HG03342 (cell line): ENCODE measurements around the gene FBXO10.
"Not testable (repeated sequence)": the region's sequence is repeated elsewhere in the genome, so short reads cannot be mapped to it uniquely, and the experiment has no call there.

Source experiments
- ATAC-seq: cut with Tn5 transposase; IDR thresholded peaks from one replicate; pipeline ENCODE4 v1.9.1; 2021; ENCODE audit warnings: mild to moderate bottlenecking, moderate library complexity; ENCODE audit not compliant: unreplicated experiment

The FBXO10 gene

DNA sequence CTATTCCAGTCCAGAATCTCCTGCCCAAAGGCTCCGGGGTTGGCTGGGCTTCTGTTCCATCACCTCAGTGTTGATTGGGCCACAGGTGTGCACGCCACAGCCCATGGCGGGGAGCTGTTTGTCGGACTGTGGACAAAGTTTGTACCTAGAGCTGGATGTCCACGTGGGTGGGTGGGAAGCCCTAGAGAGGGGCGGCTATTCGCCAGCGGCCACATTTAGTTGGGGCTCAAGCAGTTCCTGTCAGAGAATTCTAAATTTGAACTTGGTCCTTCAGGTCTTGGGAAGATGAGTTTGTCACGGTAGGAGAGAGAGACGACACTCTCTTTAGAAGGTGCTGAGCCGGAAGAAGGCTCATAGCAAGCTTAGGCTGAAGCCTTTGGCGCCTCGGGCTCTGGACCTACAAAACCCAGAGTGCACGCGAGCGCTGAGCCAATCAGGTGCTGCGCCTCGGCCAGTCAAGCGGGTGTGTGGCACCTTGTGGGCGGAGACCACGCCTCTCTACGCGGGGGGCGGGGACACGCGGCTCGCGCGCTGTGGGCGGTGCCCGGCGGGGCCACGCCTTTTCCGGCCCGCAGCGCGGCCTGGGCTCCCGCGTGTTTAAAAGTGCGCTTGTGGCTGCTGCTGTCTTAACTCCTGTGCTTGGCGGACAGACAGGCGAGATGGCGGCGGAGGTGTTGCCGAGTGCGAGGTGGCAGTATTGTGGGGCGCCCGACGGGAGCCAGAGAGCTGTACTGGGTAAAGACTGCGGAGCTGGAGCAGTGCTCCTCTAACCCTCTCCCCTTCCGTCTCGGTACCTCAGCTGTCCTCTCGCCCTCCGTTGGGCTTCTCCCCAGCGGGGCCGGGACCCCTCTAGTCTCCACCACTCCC lies 90.6 kb downstream of the FBXO10 start, which contains the start of gene POLR1E:
POLR1E (plus strand) TSS at position 560 of the 867 bp plus-strand sequence; CDS start at position 660, 100 bp downstream.
- ATAC-seq = peak; percentile 93

GRCh38 chr9:37480759-37481158 lies 95.4 kb downstream of the FBXO10 start:
- no peak for ATAC-seq

DNA sequence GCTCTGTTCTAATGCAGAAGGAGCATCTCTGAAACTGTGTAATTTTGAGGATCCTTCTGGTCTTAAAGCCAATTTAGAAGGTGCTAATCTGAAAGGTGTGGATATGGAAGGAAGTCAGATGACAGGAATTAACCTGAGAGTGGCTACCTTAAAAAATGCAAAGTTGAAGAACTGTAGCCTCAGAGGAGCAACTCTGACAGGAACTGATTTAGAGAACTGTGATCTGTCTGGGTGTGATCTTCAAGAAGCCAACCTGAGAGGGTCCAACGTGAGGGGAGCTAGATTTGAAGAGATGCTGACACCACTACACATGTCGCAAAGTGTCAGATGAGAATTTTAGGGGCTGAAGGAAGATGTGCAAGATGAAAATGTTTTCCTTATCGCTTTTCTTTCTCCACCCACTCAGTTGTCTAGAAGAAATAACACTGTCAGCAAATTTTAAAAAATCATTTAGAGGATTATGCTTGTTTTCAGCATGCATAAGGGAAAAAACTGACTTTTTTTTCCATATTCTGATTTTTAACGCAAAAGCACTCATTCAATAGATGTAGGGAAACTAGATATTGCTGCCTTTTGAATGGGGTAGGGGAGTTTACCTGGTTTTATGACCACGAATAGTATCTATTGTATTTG lies 98.1 kb downstream of the FBXO10 start:
- ATAC-seq = not testable (repeated sequence)

DNA sequence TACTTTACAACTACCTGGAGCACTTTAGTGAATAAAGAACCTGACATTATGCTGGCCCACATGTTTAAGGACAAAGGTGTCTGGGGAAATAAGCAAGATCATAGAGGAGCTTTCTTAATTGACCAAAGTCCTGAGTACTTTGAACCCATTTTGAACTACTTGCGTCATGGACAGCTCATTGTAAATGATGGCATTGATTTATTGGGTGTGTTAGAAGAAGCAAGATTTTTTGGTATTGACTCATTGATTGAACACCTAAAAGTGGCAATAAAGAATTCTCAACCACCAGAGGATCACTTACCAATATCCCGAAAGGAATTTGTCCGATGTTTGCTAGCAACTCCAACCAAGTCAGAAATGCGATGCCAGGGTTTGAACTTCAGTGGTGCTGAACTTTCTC lies 98.7 kb downstream of the FBXO10 start:
- not testable (repeated sequence) for ATAC-seq

DNA sequence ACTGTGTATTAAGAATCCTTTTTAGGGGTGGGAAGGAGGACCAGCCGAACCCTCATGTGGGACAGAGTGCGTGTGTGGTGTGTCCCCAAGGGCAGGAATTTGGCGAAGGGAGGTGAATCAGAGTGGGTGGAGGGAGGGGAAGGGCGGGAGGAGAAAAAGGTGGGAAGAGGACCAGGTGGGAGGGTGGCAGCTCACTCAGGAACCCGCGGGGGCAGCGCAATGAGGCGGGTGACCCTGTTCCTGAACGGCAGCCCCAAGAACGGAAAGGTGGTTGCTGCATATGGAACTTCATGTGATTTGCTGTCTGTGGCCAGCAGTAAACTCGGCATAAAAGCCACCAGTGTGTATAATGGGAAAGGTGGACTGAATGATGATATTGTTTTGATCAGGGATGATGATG lies 99.2 kb downstream of the FBXO10 start:
- no peak for ATAC-seq

DNA sequence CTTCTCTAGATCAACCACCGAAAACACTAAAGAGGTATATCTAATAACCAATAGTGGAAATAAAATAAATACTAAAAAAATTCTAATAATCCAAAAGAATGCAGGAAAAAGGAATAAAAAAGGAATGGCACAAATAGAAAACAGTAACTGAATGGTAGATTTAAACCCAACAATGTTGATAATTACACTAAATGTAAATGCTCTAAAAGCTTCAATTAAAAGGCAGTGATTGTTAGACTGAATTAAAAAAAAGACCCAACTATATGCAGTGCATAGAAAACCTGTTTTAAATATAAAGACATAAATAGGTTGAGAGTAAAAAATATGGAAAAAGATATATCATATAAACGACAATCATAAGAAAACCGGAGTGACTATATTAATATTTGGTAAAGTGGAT lies 101.7 kb downstream of the FBXO10 start:
- no peak for ATAC-seq

DNA sequence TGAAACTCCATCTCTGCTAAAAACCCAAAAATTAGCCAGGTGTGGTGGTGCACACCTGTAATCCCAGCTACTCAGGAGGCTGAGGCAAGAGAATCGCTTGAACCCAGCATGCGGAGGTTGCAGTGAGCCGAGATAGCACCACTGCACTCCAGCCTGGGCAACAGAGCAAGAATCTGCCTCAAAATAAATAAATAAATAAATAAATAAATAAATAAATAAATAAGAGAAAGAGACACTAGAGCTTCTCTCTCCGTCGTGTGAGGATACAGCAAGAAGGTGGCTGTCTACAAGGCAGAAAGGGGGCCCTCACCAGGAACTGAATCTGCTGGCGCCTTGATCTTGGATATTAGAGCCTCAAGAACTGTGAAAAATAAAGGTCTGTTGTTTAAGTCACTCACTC lies 102.2 kb downstream of the FBXO10 start:
- ATAC-seq = not testable (repeated sequence)

DNA sequence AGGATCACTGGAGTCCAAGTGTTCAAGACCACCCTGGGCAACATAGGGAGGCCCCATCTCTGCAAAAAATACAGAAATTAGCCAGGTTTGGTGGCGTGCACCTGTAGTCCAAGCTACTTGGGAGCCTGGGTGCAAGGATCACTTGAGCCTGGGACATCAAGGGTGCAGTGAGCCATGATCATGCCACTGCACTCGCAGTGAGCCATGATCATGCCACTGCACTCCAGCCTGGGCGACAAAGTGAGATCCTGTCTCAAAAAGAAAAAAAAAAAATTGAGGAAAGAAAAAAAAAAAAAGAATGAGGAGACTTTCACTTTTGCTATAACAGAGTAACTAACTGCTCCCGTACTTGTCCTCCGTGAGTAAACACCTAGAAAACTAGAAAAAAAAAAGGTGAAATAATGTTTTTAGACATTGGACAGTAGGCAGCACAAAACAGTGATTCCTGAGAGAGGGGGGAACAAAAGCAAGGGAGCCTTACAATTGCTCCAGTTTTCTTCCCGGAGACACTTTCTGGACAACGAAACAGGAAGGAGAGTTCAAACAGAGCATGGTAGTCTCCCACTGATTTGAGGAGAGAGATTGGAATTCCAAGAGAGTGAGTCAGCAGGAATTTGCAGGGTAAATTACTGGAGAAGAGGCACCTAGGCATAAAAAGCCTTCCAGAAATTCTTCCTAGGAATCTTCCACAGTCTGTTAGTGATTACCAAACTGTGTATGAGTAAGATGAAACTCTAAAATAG lies 104.1 kb downstream of the FBXO10 start:
- no peak for ATAC-seq

- no peak for ATAC-seq
Measured at GRCh38 chr9:37468620-37469019, 107.6 kb downstream of the FBXO10 start.

DNA sequence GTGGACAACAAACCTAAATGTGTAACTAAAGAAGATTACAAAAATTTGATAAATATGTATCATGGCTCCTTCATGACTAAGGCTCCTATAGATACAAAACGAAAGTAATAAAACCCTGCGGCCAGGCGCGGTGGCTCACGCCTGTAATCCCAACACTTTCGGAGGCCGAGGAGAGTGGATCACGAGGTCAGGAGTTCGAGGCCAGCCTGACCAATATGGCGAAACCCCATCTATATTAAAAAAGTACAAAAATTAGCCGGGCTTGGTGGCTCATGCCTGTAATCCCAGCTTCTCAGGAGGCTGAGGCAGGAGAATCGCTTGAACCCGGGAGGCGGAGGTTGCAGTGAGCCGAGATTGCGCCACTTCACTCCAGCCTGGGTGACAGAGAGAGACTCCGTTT lies 108.7 kb downstream of the FBXO10 start:
- ATAC-seq = not testable (repeated sequence)

DNA sequence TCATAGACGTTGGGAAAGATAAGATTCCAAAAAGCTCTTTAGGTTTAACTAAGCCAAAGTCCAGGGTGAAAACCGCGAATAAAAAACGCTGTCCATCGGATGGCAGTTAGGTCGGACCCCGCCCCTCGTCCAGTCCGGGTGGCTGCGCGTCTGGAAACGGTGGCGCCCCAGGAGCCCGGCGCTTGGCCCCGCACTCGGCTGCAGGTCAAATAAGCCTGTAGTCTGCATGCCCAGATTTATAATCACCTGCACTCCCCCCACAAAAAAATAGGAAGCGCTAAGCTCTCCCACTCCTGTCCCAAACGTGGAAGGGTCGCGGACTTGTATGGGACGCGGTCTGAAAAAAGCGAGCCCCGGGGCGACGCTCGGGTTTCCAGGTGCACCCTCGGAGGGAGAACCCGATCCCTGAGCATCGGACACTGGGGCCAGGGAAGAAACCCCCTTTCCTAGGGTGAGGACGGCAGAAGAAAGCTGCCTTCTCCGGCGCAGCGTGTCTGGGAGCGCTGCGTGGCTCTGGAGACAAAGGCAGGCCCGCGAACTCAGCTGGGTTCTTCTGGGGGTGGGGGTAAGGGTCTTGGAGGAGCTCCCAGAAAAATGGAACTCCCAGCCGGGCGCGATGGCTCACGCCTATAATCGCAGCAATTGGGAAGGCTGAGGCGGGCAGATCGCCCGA lies 110.0 kb downstream of the FBXO10 start:
- peak; percentile 3 for ATAC-seq

DNA sequence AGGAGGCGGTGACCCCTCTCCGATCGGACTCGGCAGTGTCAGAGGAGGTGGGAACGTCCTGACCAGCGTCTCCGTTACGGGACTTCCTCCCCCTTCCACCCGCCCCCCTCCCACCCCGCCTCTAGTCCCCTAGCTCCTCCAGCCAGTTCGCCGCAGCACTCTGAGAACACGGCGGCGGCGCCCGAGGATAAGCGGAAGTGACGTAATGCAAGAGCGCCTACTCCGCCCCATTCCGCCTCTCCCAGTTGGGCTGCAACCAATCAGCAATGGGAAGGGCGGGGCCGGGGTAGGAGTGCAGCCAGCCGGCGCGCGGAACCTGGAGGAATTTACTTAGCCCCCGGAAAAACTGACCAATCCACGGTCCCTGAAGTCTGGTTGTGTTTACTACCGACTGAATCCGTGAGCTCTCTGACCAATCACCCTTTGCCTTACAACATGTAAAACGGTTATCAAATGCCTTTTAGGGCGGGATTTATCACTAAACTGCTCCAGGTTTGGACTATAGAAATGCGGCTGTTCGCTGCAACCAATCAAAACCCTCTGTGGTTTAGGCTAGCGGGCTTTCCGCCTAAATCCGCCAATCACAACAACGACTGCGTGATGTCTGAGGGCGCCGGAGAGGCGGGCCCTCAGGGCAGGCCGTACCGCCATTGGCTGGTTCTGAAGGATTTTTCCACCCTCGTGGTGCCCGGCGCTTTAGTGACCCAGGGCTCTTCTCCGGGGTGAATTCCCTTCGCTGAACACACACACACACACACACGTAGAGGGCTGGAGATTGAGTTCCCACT lies 110.7 kb downstream of the FBXO10 start, which contains the start of gene ZBTB5:
ZBTB5 (minus strand) TSS at position 202 of the 788 bp plus-strand sequence. CDS start 22,899 bp downstream, outside the sequence.
- ATAC-seq = peak; percentile 78

DNA sequence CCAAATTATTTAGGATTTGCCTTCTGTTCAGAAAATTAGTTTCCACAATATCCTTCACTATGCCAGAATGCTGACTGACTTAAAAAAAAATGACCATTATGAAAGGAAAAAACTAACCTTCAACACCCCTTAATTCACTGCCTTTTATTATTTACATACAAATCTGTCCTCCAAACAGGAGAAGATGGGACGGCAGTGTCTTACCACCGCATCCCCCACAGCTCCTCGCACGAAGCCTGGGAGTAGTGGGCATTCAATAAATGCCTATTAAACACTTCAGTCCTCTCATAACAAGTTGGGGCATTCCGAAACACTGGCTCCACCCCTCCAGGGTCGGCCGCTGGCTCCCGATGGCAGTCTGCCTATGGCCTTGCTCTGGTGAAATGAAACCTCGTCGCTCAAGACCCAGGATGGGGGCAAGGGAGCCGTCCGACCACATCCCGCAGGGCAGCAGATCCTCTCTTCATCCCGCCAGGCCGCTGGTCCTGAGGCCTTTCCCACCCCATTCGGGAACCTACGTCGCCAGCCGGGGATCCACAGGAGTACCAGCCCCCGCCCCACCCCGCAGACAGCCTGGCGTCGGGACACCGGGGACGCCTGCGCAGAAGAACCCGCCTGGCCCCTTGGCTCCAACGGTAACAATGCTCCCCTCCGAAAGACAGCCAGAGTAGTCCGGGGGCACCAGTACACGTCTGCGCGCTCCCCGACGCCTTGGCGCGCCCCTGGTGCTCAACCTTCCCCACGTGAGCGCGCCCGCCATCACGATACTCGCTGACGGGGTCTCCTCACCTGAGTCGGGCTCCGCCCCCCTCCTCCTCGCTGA lies 111.5 kb downstream of the FBXO10 start:
- ATAC-seq = peak; percentile 32

DNA sequence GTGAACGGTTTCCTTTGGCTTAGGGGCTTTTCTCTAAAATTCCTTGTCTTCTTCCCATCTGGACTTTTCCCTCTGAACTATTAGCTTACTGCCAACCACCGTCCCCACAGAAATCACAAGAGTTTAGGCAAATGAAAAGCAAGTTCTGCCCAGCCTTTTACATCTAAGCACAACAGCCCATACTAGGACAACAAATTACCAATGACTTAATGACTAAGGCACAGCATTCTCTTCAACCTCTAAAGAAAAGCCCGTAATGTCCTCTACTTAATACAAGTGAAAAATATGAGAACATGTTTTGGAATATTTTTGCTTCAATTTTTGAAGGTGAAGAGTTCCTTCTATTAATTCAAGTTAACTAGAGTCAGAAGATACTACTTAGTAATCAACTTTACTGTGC lies 112.2 kb downstream of the FBXO10 start:
- no peak for ATAC-seq
